ENCODE results near the gene SPOCK3. TPM values are rescaled to one million over a fixed set of nuclear protein-coding genes. Genes with fewer than 3 reads are reported as not detected.

Gene SPOCK3
- total and polyA plus RNA-seq, 2 of the 13 experiments (the other 11 are each of a cell fraction or from before 2014, with no cell fraction given) = not detected

DNA sequence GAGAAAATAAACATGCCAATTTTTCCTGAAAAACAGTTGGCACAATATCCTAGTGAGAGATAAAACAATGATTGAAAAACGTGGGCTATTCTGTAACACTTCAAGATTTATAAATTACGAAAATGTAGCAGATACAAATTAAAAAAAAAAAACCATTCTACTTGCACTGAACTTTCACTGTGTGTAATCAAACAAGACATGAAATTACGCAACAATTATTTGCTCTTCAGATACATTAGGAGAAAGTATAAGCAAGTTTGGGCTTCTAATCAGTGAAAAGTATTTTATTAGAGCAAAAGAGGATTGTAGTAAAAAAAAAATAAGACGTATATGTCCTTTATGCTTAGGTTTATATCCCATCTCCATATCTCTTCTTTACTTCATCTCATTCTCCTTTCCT is 320.4 kb downstream of the SPOCK3 start:
- no peak overlapping the region for H3K4me3 ChIP-seq (replicated peaks in 1 of 3; ENCODE audit: insufficient read depth in 1 of 3, low read depth in 2 of 3, low read length in 3 of 3)
- ChIA-PET CTCF (ENCODE audit: low intra/inter-chr PET ratio, low total read pairs) (no interaction called here), POLR2A (no interaction called here)
- H3K36me3 ChIP-seq (replicated peaks in 1 of 2; ENCODE audit: control insufficient read depth in 1 of 2, insufficient read depth in 2 of 2, low read length in 2 of 2) = no peaks in the 10 kb centered on the region
- intact Hi-C loops (cut with micrococcal nuclease; ENCODE audit: unreplicated experiment) (no loop called here), in situ Hi-C loops (cut with HindIII; ENCODE audit: extremely low pct_ligation_motif_present, low pct_unique_long_range_greater_than_20kb) (no loop called here)
- H2AFZ ChIP-seq (ENCODE audit: low read length) = no peak overlapping the region
- FAIRE-seq (no peak), ATAC-seq (no peak), DNase-seq (ENCODE audit: low spot score) (no peak)
- no peak overlapping the region for H3K9ac ChIP-seq (ENCODE audit: insufficient read depth, low read depth, low read length)
- H3K9me3 ChIP-seq (ENCODE audit: low read length) = no peaks in the 10 kb centered on the region
- under 1% methylated on average over 4 of the region's 4 CpGs for WGBS (ENCODE audit: low lambda C conversion rate)
- no peak overlapping the region for H3K4me2 ChIP-seq (ENCODE audit: low read depth, low read length)
- TF ChIP-seq ZNF468 (CRISPR knock-in tag; IDR thresholded peaks at IDR 0.05) (no peak), SRSF4 (IDR thresholded peaks at IDR 0.05; ENCODE audit: low read depth, low read length, poor library complexity, severe bottlenecking) (no peak), ZNF629 (CRISPR knock-in tag; conservative IDR thresholded peaks at IDR 0.05) (no peak), HNRNPUL1 (IDR thresholded peaks at IDR 0.05; ENCODE audit: low read depth, low read length) (no peak), CEBPB (IDR thresholded peaks at IDR 0.05; ENCODE audit: borderline replicate concordance, low read depth, low read length) (peak; percentile 69)
- TF ChIP-seq, protein P1, sequence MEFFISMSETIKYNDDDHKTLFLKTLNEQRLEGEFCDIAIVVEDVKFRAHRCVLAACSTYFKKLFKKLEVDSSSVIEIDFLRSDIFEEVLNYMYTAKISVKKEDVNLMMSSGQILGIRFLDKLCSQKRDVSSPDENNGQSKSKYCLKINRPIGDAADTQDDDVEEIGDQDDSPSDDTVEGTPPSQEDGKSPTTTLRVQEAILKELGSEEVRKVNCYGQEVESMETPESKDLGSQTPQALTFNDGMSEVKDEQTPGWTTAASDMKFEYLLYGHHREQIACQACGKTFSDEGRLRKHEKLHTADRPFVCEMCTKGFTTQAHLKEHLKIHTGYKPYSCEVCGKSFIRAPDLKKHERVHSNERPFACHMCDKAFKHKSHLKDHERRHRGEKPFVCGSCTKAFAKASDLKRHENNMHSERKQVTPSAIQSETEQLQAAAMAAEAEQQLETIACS (CRISPR knock-in tag; IDR thresholded peaks at IDR 0.05) = no peak
- no peaks in the 10 kb centered on the region for H3K79me2 ChIP-seq (ENCODE audit: insufficient read depth, low read length)
- no peak overlapping the region for H3K27ac ChIP-seq (ENCODE audit: extremely low read length, insufficient read depth, low read length)
- H3K27me3 ChIP-seq (ENCODE audit: control insufficient read depth in 1 of 2, insufficient read depth in 2 of 2, low read length in 2 of 2) = no peaks in the 10 kb centered on the region
- no peaks in the 10 kb centered on the region for H4K20me1 ChIP-seq (ENCODE audit: insufficient read depth, low read length)
- no TSS peak for BruUV-seq (replicated peaks)
- no peaks in the 10 kb centered on the region for H3K4me1 ChIP-seq (ENCODE audit: insufficient read depth, low read length)

DNA sequence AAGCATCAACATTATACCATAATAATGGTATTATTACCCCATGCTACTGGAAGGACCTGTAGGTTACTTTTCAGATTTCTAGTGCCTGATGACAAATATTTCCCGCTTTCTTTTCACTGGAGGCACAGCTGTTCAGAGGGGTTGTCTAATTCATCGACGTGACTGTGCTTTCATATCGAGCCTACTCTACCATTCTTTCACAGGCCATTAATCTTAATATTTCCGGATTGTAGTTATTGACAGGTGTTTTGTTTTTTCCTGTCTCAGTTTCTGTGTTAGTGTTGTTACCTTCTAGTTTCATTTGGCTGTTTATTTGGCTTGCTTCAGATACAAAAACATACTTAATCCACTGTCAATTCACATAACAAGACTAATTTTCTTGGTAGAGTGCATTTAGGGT is 330.9 kb downstream of the SPOCK3 start:
- intact Hi-C loops (cut with micrococcal nuclease; ENCODE audit: unreplicated experiment) = loop anchor here (5.0 kb wide), 1 partner anchor 781 kb away; no protein-coding TSS in a partner anchor
- no peak overlapping the region for H2AFZ ChIP-seq (ENCODE audit: low read length)
- H3K4me1 ChIP-seq (ENCODE audit: insufficient read depth, low read length) = no peaks in the 10 kb centered on the region
- FAIRE-seq = no peak
- no peaks in the 10 kb centered on the region for H4K20me1 ChIP-seq (ENCODE audit: insufficient read depth, low read length)
- no peaks in the 10 kb centered on the region for H3K36me3 ChIP-seq (replicated peaks in 1 of 2; ENCODE audit: control insufficient read depth in 1 of 2, insufficient read depth in 2 of 2, low read length in 2 of 2)
- H3K4me2 ChIP-seq (ENCODE audit: low read depth, low read length) = no peak overlapping the region
- no peaks in the 10 kb centered on the region for H3K9me3 ChIP-seq (ENCODE audit: low read length)
- no peak overlapping the region for H3K27ac ChIP-seq (ENCODE audit: extremely low read length, insufficient read depth, low read length)
- H3K4me3 ChIP-seq (replicated peaks in 1 of 3; ENCODE audit: insufficient read depth in 1 of 3, low read depth in 2 of 3, low read length in 3 of 3) = no peak overlapping the region
- in situ Hi-C loops (cut with HindIII; ENCODE audit: extremely low pct_ligation_motif_present, low pct_unique_long_range_greater_than_20kb) = no loop called here
- no peak for ATAC-seq
- no peak overlapping the region for H3K9ac ChIP-seq (ENCODE audit: insufficient read depth, low read depth, low read length)
- ChIA-PET CTCF (ENCODE audit: low intra/inter-chr PET ratio, low total read pairs) (no interaction called here), POLR2A (no interaction called here)
- DNase-seq (ENCODE audit: low spot score) = no peak
- no peaks in the 10 kb centered on the region for H3K27me3 ChIP-seq (ENCODE audit: control insufficient read depth in 1 of 2, insufficient read depth in 2 of 2, low read length in 2 of 2)
- 6% methylated on average over 5 of the region's 5 CpGs for WGBS (ENCODE audit: low lambda C conversion rate)
- BruUV-seq (replicated peaks) = no TSS peak
- H3K79me2 ChIP-seq (ENCODE audit: insufficient read depth, low read length) = no peaks in the 10 kb centered on the region
- TF ChIP-seq KLF11 (CRISPR knock-in tag; IDR thresholded peaks at IDR 0.05) (no peak), ARNT2 (CRISPR knock-in tag; IDR thresholded peaks at IDR 0.05; ENCODE audit: low read depth) (no peak), PHB2 (IDR thresholded peaks at IDR 0.05; ENCODE audit: partially characterized antibody) (no peak), HMG20A (CRISPR knock-in tag; IDR thresholded peaks at IDR 0.05; ENCODE audit: borderline replicate concordance) (no peak), RARG (CRISPR knock-in tag; IDR thresholded peaks at IDR 0.05; ENCODE audit: low read depth) (no peak), KDM2A (CRISPR knock-in tag; IDR thresholded peaks at IDR 0.05; ENCODE audit: borderline replicate concordance, low read depth) (no peak), ZBTB21 (CRISPR knock-in tag; IDR thresholded peaks at IDR 0.05) (no peak), PHF20 (CRISPR knock-in tag; IDR thresholded peaks at IDR 0.05) (no peak)
- TF ChIP-seq, protein P2, sequence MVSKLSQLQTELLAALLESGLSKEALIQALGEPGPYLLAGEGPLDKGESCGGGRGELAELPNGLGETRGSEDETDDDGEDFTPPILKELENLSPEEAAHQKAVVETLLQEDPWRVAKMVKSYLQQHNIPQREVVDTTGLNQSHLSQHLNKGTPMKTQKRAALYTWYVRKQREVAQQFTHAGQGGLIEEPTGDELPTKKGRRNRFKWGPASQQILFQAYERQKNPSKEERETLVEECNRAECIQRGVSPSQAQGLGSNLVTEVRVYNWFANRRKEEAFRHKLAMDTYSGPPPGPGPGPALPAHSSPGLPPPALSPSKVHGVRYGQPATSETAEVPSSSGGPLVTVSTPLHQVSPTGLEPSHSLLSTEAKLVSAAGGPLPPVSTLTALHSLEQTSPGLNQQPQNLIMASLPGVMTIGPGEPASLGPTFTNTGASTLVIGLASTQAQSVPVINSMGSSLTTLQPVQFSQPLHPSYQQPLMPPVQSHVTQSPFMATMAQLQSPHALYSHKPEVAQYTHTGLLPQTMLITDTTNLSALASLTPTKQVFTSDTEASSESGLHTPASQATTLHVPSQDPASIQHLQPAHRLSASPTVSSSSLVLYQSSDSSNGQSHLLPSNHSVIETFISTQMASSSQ (IDR thresholded peaks at IDR 0.05; ENCODE audit: low read depth) = no peak
- TF ChIP-seq, protein P2 (CRISPR knock-in tag; IDR thresholded peaks at IDR 0.05; ENCODE audit: borderline replicate concordance) = no peak
